ENCODE measurements around the gene GALNT14.

Gene GALNT14

GRCh38 chr2:31067259-31067658 lies 71.0 kb downstream of the GALNT14 start:
- Histone ChIP-seq H3K79me2 (ENCODE audit: insufficient read depth, low read length) (no peaks in the 10 kb centered on the region), H3K4me2 (ENCODE audit: low read depth, low read length, poor library complexity, severe bottlenecking) (no peak overlapping the region), H3K4me3 (ENCODE audit: low read length, poor library complexity, severe bottlenecking) (no peak overlapping the region)

GRCh38 chr2:31066551-31066950 lies 71.7 kb downstream of the GALNT14 start:
- no peak overlapping the region for H3K9ac ChIP-seq (ENCODE audit: low read depth, low read length, poor library complexity, severe bottlenecking)
- no peaks in the 10 kb centered on the region for H3K4me1 ChIP-seq (ENCODE audit: insufficient read depth, low read length, poor library complexity, severe bottlenecking)
- H2AFZ ChIP-seq (ENCODE audit: low read length), result no peak overlapping the region
- H3K4me3 ChIP-seq (ENCODE audit: low read length, poor library complexity, severe bottlenecking), result no peak overlapping the region
- H4K20me1 ChIP-seq (ENCODE audit: insufficient read depth, low read length, poor library complexity, severe bottlenecking), result no peaks in the 10 kb centered on the region
- no peaks in the 10 kb centered on the region for H3F3A ChIP-seq (ENCODE audit: low read depth)
- H3K27me3 ChIP-seq (ENCODE audit: insufficient read depth, low read length, poor library complexity, severe bottlenecking), result no peaks in the 10 kb centered on the region
- no peaks in the 10 kb centered on the region for H3K79me2 ChIP-seq (ENCODE audit: insufficient read depth, low read length)
- H3K36me3 ChIP-seq (ENCODE audit: insufficient read depth, low read length), result no peaks in the 10 kb centered on the region
- H3K4me2 ChIP-seq (ENCODE audit: low read depth, low read length, poor library complexity, severe bottlenecking), result no peak overlapping the region
- H3K9me3 ChIP-seq (ENCODE audit: insufficient read depth, low read depth, low read length), result no peaks in the 10 kb centered on the region
- no peaks in the 10 kb centered on the region for H3K9me2 ChIP-seq (replicated peaks; ENCODE audit: low read depth, low read length)
- TF ChIP-seq EZH2phosphoT487 (IDR thresholded peaks at IDR 0.05; ENCODE audit: borderline replicate concordance), result no peak
- TF ChIP-seq CTCF (conservative IDR thresholded peaks at IDR 0.05; ENCODE audit: low read length), result no peak

More at GRCh38 chr2:31067259-31067658, 71.0 kb downstream of the GALNT14 start:
- no peaks in the 10 kb centered on the region for H3K27me3 ChIP-seq (ENCODE audit: insufficient read depth, low read length, poor library complexity, severe bottlenecking)
- H3K4me1 ChIP-seq (ENCODE audit: insufficient read depth, low read length, poor library complexity, severe bottlenecking), result no peaks in the 10 kb centered on the region
- no peaks in the 10 kb centered on the region for H4K20me1 ChIP-seq (ENCODE audit: insufficient read depth, low read length, poor library complexity, severe bottlenecking)
- H3K36me3 ChIP-seq (ENCODE audit: insufficient read depth, low read length), result no peaks in the 10 kb centered on the region
- no peak for TF ChIP-seq EZH2phosphoT487 (IDR thresholded peaks at IDR 0.05; ENCODE audit: borderline replicate concordance)
- TF ChIP-seq CTCF (conservative IDR thresholded peaks at IDR 0.05; ENCODE audit: low read length), result no peak
- H3K9me3 ChIP-seq (ENCODE audit: insufficient read depth, low read depth, low read length), result no peaks in the 10 kb centered on the region
- H2AFZ ChIP-seq (ENCODE audit: low read length), result no peak overlapping the region
- H3K9me2 ChIP-seq (replicated peaks; ENCODE audit: low read depth, low read length), result no peaks in the 10 kb centered on the region
- no peaks in the 10 kb centered on the region for H3F3A ChIP-seq (ENCODE audit: low read depth)
- no peak overlapping the region for H3K9ac ChIP-seq (ENCODE audit: low read depth, low read length, poor library complexity, severe bottlenecking)

- Histone ChIP-seq H3K79me2 (ENCODE audit: insufficient read depth, low read length) (no peaks in the 10 kb centered on the region), H4K20me1 (ENCODE audit: insufficient read depth, low read length, poor library complexity, severe bottlenecking) (no peaks in the 10 kb centered on the region)
Measured at GRCh38 chr2:31066086-31066485, 72.2 kb downstream of the GALNT14 start.

More at GRCh38 chr2:31066086-31066485, 72.2 kb downstream of the GALNT14 start:
- Histone ChIP-seq H3K4me3 (ENCODE audit: low read length, poor library complexity, severe bottlenecking) (no peak overlapping the region), H3F3A (ENCODE audit: low read depth) (no peaks in the 10 kb centered on the region), H3K9ac (ENCODE audit: low read depth, low read length, poor library complexity, severe bottlenecking) (no peak overlapping the region), H3K9me2 (replicated peaks; ENCODE audit: low read depth, low read length) (no peaks in the 10 kb centered on the region), H3K4me2 (ENCODE audit: low read depth, low read length, poor library complexity, severe bottlenecking) (no peak overlapping the region), H3K27me3 (ENCODE audit: insufficient read depth, low read length, poor library complexity, severe bottlenecking) (no peaks in the 10 kb centered on the region), H3K4me1 (ENCODE audit: insufficient read depth, low read length, poor library complexity, severe bottlenecking) (no peaks in the 10 kb centered on the region), H3K36me3 (ENCODE audit: insufficient read depth, low read length) (no peaks in the 10 kb centered on the region), H2AFZ (ENCODE audit: low read length) (no peak overlapping the region), H3K9me3 (ENCODE audit: insufficient read depth, low read depth, low read length) (no peaks in the 10 kb centered on the region)
- no peak for TF ChIP-seq CTCF (conservative IDR thresholded peaks at IDR 0.05; ENCODE audit: low read length)
- TF ChIP-seq EZH2phosphoT487 (IDR thresholded peaks at IDR 0.05; ENCODE audit: borderline replicate concordance), result no peak
